H9 (cell line): ENCODE data around the gene TMEM131. TPM values are rescaled to one million over a fixed set of nuclear protein-coding genes. Genes with fewer than 3 reads are reported as not detected.
A peak's percentile ranks its signal among the peaks of the same experiment; 100 is the strongest.

ENCODE experiments used
- DNase-seq: peaks from one replicate; pipeline ENCODE4 v3.0.0-alpha.2; 2017
- H2AFZ ChIP-seq: one replicate; pipeline ENCODE4 v1.6.1; 2013; ENCODE audit warnings: mild to moderate bottlenecking, low read length, control low read depth, moderate library complexity
- H2AK5ac ChIP-seq: 2 replicates; pipeline ENCODE4 v1.6.1; 2013; ENCODE audit warnings: low read length, control low read depth, mixed read lengths; ENCODE audit not compliant: insufficient read length
- H2BK120ac ChIP-seq: one replicate; pipeline ENCODE4 v1.6.1; 2013; ENCODE audit warnings: low read depth, mild to moderate bottlenecking, low read length, control low read depth, inconsistent platforms; ENCODE audit not compliant: poor library complexity, severe bottlenecking
- H2BK12ac ChIP-seq: 2 replicates; pipeline ENCODE4 v1.6.1; 2013; ENCODE audit warnings: low read length, control low read depth, mixed read lengths, low read depth; ENCODE audit not compliant: insufficient read length
- H2BK15ac ChIP-seq: 2 replicates; pipeline ENCODE4 v1.6.1; 2013; ENCODE audit warnings: low read depth, low read length, control low read depth
- H2BK20ac ChIP-seq: one replicate; pipeline ENCODE4 v1.6.1; 2013; ENCODE audit warnings: low read depth, mild to moderate bottlenecking, low read length, control low read depth, inconsistent platforms; ENCODE audit not compliant: poor library complexity, severe bottlenecking
- H2BK5ac ChIP-seq: 2 replicates; pipeline ENCODE4 v1.6.1; 2013; ENCODE audit warnings: low read length, control low read depth, mixed read lengths; ENCODE audit not compliant: insufficient read length
- H3K14ac ChIP-seq: 2 replicates; pipeline ENCODE4 v1.6.1; 2013; ENCODE audit warnings: low read length, control low read depth; ENCODE audit not compliant: insufficient read depth
- H3K18ac ChIP-seq: 2 replicates; pipeline ENCODE4 v1.6.1; 2013; ENCODE audit warnings: low read depth, mild to moderate bottlenecking, mixed read lengths, low read length, control low read depth; ENCODE audit not compliant: insufficient read length
- H3K23ac ChIP-seq: 2 replicates; pipeline ENCODE4 v1.6.1; 2013; ENCODE audit warnings: low read length, control low read depth, mixed read lengths, low read depth; ENCODE audit not compliant: insufficient read length
- H3K23me2 ChIP-seq: 2 replicates; pipeline ENCODE4 v1.6.1; 2013; ENCODE audit warnings: low read depth, mild to moderate bottlenecking, mixed read lengths, low read length, control low read depth; ENCODE audit not compliant: insufficient read length, poor library complexity, severe bottlenecking
- H3K27ac ChIP-seq: 2 replicates; pipeline ENCODE4 v1.5.1; 2013; ENCODE audit warnings: low read length, control low read depth, mixed read lengths, low read depth; ENCODE audit not compliant: insufficient read length
- H3K27me3 ChIP-seq: 2 replicates; pipeline ENCODE4 v1.6.1; 2013; ENCODE audit warnings: low read length, control low read depth, inconsistent platforms; ENCODE audit not compliant: insufficient read depth
- H3K4ac ChIP-seq: 2 replicates; pipeline ENCODE4 v1.6.1; 2013; ENCODE audit warnings: low read depth, mild to moderate bottlenecking, control low read depth, inconsistent platforms, low read length, moderate library complexity
- H3K4me1 ChIP-seq: 2 replicates; pipeline ENCODE4 v1.6.1; 2013; ENCODE audit warnings: low read length, control low read depth, inconsistent platforms; ENCODE audit not compliant: insufficient read depth
- H3K4me2 ChIP-seq: 2 replicates; pipeline ENCODE4 v1.6.1; 2013; ENCODE audit warnings: low read length, control low read depth, mixed read lengths; ENCODE audit not compliant: insufficient read length, insufficient read depth
- H3K56ac ChIP-seq: 2 replicates; pipeline ENCODE4 v1.6.1; 2013; ENCODE audit warnings: low read depth, mild to moderate bottlenecking, mixed read lengths, low read length, control low read depth; ENCODE audit not compliant: insufficient read length
- H3K79me1 ChIP-seq: 2 replicates; pipeline ENCODE4 v1.6.1; 2013; ENCODE audit warnings: low read depth, mild to moderate bottlenecking, moderate library complexity, low read length, control low read depth, inconsistent platforms; ENCODE audit not compliant: insufficient read depth, poor library complexity, severe bottlenecking
- H3K79me2 ChIP-seq: 2 replicates; pipeline ENCODE4 v1.6.1; 2013; ENCODE audit warnings: low read length, control low read depth, inconsistent platforms; ENCODE audit not compliant: insufficient read depth
- H3K9ac ChIP-seq: 2 replicates; pipeline ENCODE4 v1.6.1; 2013; ENCODE audit warnings: low read length, control low read depth, mixed read lengths; ENCODE audit not compliant: insufficient read length; ENCODE audit errors: extremely low read depth
- H3K9me3 ChIP-seq: one replicate; pipeline ENCODE4 v1.6.1; 2013; ENCODE audit warnings: low read depth, low read length, inconsistent platforms; ENCODE audit not compliant: control insufficient read depth
- H3T11ph ChIP-seq: one replicate; pipeline ENCODE4 v1.6.1; 2013; ENCODE audit warnings: mild to moderate bottlenecking, low read length, control low read depth, inconsistent platforms
- H4K20me1 ChIP-seq: one replicate; pipeline ENCODE4 v1.6.1; 2013; ENCODE audit not compliant: control insufficient read depth, insufficient read length, insufficient read depth
- H4K5ac ChIP-seq: 2 replicates; pipeline ENCODE4 v1.6.1; 2013; ENCODE audit warnings: low read depth, mild to moderate bottlenecking, mixed read lengths, low read length, control low read depth; ENCODE audit not compliant: insufficient read length
- H4K8ac ChIP-seq: replicated peaks from 2 replicates; pipeline ENCODE4 v1.6.1; 2013; ENCODE audit warnings: low read length, control low read depth, mixed read lengths, low read depth; ENCODE audit not compliant: insufficient read length
- H4K91ac ChIP-seq: 2 replicates; pipeline ENCODE4 v1.6.1; 2013; ENCODE audit warnings: low read depth, mild to moderate bottlenecking, moderate library complexity, mixed read lengths, low read length, control low read depth; ENCODE audit not compliant: insufficient read length
- H3K27ac Mint-ChIP-seq, 3 experiments: 2 replicates in 2 of 3; 3 replicates in 1 of 3; pipeline ENCODE4 v1.8.0; 2020 to 2021; ENCODE audit warnings: mixed read lengths in 3 of 3, mild to moderate bottlenecking in 1 of 3, moderate library complexity in 1 of 3
- H3K27me3 Mint-ChIP-seq: 2 replicates; pipeline ENCODE4 v1.8.0; 2021; ENCODE audit warnings: low read depth, mild to moderate bottlenecking, moderate library complexity, mixed read lengths
- H3K36me3 Mint-ChIP-seq, 3 experiments: 2 replicates in 2 of 3; 3 replicates in 1 of 3; pipeline ENCODE4 v1.8.0; 2020 to 2021; ENCODE audit warnings: low read depth in 3 of 3, mixed read lengths in 3 of 3; ENCODE audit not compliant: insufficient read depth in 1 of 3
- H3K4me1 Mint-ChIP-seq, 2 experiments: 2 replicates each; pipeline ENCODE4 v1.8.0; 2020; ENCODE audit warnings: mixed read lengths in 2 of 2
- H3K4me3 Mint-ChIP-seq, 2 experiments: 2 replicates in 1 of 2; 3 replicates in 1 of 2; pipeline ENCODE4 v1.8.0; 2020 to 2021; ENCODE audit warnings: mild to moderate bottlenecking in 2 of 2, mixed read lengths in 2 of 2, moderate library complexity in 1 of 2
- H3K9me3 Mint-ChIP-seq, 2 experiments: 2 replicates in 1 of 2; 3 replicates in 1 of 2; pipeline ENCODE4 v1.8.0; 2020; ENCODE audit warnings: mild to moderate bottlenecking in 2 of 2, mixed read lengths in 2 of 2, moderate library complexity in 1 of 2
- WGBS: extraction: QIAGEN DNeasy Blood & Tissue Kit; methylation state at CpG from one replicate; pipeline ENCODE4 v1.1.7; 2013; ENCODE audit warnings: missing lambda C conversion rate, low lambda C conversion rate, mixed read lengths; ENCODE audit not compliant: insufficient read length; ENCODE audit errors: extremely low coverage; 5-methylcytosine and 5-hydroxymethylcytosine counted together
- long read RNA-seq: library from polyadenylated mRNA; unstranded; transcript quantifications from one replicate; pipeline ENCODE4 v2.0.0, GENCODE V29; 2020
- total RNA-seq: library from RNA; stranded (reverse); gene quantifications from 2 replicates; pipeline ENCODE4 v1.2.1, GENCODE V29; 2021
- TF ChIP-seq, protein P1 (sequence below): fragments of 200-600 bp; sonication (generic); conservative IDR thresholded peaks from 3 replicates; pipeline ENCODE4 v1.8.0; 2021; ENCODE audit warnings: antibody characterized with exemption, mild to moderate bottlenecking

TMEM131 gene, protein sequence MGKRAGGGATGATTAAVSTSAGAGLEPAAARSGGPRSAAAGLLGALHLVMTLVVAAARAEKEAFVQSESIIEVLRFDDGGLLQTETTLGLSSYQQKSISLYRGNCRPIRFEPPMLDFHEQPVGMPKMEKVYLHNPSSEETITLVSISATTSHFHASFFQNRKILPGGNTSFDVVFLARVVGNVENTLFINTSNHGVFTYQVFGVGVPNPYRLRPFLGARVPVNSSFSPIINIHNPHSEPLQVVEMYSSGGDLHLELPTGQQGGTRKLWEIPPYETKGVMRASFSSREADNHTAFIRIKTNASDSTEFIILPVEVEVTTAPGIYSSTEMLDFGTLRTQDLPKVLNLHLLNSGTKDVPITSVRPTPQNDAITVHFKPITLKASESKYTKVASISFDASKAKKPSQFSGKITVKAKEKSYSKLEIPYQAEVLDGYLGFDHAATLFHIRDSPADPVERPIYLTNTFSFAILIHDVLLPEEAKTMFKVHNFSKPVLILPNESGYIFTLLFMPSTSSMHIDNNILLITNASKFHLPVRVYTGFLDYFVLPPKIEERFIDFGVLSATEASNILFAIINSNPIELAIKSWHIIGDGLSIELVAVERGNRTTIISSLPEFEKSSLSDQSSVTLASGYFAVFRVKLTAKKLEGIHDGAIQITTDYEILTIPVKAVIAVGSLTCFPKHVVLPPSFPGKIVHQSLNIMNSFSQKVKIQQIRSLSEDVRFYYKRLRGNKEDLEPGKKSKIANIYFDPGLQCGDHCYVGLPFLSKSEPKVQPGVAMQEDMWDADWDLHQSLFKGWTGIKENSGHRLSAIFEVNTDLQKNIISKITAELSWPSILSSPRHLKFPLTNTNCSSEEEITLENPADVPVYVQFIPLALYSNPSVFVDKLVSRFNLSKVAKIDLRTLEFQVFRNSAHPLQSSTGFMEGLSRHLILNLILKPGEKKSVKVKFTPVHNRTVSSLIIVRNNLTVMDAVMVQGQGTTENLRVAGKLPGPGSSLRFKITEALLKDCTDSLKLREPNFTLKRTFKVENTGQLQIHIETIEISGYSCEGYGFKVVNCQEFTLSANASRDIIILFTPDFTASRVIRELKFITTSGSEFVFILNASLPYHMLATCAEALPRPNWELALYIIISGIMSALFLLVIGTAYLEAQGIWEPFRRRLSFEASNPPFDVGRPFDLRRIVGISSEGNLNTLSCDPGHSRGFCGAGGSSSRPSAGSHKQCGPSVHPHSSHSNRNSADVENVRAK (N-terminal part only)
- total RNA-seq, result 20.9 and 22.3 TPM in 2 replicates
- long read RNA-seq, partial matches to known transcripts, result 5 of 8 reads
- long read RNA-seq, other reads (novel, unspliced or antisense), result 3 of 8 reads

DNA sequence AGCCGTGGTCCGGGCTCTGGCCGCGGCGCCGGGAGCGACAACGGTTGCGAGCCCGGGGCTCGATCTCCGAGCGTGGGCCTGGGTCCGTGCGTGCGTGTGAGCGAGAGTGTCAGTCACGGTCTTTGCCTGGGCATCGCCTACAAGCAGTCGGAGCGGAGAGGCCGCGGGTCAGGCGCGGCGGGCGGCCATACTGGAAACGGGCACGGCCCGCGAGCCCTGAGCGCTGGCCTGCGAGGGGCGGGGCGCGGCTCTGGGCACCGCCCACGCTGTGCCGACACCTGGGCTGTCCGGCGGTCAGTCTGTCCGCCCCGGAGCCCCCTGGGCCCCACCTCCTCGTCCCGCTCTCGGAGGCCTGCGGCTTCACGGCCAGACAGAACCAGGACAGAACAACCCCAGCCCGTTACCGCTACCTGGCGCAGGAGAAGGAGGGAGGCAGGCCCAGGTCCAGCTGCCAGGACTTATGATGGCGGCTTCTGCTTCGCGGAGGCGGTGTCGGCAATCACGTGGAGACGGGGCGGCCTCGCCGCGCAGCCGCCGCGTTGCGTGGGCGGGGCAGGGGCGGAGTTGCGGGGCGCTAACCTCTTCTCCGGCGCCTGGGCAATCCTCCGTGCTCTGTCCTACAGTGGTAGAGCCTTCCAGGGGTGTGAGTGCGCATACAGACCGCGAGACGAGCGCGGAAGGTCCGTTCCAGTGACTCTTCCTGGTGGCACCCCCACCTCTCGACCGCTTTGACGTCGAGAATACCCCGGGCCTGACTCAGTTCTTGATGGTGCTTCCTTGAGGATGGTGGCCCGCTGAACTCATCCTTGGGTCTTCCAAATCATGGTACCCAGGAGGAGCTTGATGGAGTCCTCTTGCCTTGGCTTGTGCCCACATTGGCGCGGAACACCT is at the start of gene TMEM131:
TSS of gene TMEM131 (minus strand) at position 215 of the 891 bp plus-strand sequence. CDS start 286 bp downstream, outside the sequence.
- WGBS, result no CpG with 5 or more reads among the region's 88 CpGs
- no peaks in the 10 kb centered on the region for H3K9me3 Mint-ChIP-seq
- H2AFZ ChIP-seq, result no peak within 1 kb of the TSS

More for the DNA sequence above, at the start of gene TMEM131:
- Histone ChIP-seq H2BK120ac (no peak within 1 kb of the TSS), H3K27ac (no peak within 1 kb of the TSS), H4K8ac (no peak within 1 kb of the TSS), H3K4me1 (no peaks in the 10 kb centered on the region; the same call in 1 of the 2 replicates), H3K23me2 (peaks cover 4% of the 10 kb centered on the region), H3T11ph (no peak within 1 kb of the TSS), H2BK15ac (no peak within 1 kb of the TSS), H4K91ac (no peak within 1 kb of the TSS), H3K79me2 (peaks cover 7% of the 10 kb centered on the region; the same call in 1 of the 2 replicates), H3K4me2 (peak within 1 kb of the TSS; percentile 93), H3K23ac (no peak within 1 kb of the TSS), H3K14ac (peak within 1 kb of the TSS; percentile 96), H3K18ac (peak within 1 kb of the TSS; percentile 91), H2BK20ac (no peak within 1 kb of the TSS), H3K9ac (peak within 1 kb of the TSS; percentile 79), H3K9me3 (no peaks in the 10 kb centered on the region), H3K79me1 (peaks cover 2% of the 10 kb centered on the region), H2AK5ac (no peak within 1 kb of the TSS), H2BK12ac (no peak within 1 kb of the TSS), H2BK5ac (no peak within 1 kb of the TSS), H3K27me3 (no peaks in the 10 kb centered on the region), H3K56ac (no peak within 1 kb of the TSS), H4K20me1 (no peaks in the 10 kb centered on the region), H3K4ac (no peak within 1 kb of the TSS), H4K5ac (no peak within 1 kb of the TSS)
- peak within 1 kb of the TSS; percentile 89 to 96 for H3K4me3 Mint-ChIP-seq
- no peaks in the 10 kb centered on the region for H3K36me3 Mint-ChIP-seq
- peak within 1 kb of the TSS in 2 of 3 experiments; percentile 89 to 93; a peak in 5 of 7 replicates for H3K27ac Mint-ChIP-seq
- TF ChIP-seq, protein P1, sequence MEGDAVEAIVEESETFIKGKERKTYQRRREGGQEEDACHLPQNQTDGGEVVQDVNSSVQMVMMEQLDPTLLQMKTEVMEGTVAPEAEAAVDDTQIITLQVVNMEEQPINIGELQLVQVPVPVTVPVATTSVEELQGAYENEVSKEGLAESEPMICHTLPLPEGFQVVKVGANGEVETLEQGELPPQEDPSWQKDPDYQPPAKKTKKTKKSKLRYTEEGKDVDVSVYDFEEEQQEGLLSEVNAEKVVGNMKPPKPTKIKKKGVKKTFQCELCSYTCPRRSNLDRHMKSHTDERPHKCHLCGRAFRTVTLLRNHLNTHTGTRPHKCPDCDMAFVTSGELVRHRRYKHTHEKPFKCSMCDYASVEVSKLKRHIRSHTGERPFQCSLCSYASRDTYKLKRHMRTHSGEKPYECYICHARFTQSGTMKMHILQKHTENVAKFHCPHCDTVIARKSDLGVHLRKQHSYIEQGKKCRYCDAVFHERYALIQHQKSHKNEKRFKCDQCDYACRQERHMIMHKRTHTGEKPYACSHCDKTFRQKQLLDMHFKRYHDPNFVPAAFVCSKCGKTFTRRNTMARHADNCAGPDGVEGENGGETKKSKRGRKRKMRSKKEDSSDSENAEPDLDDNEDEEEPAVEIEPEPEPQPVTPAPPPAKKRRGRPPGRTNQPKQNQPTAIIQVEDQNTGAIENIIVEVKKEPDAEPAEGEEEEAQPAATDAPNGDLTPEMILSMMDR, result no peak
- peak; percentile 95 for DNase-seq
- H3K4me1 Mint-ChIP-seq, result peaks cover 25 to 32% of the 10 kb centered on the region in 2 experiments
- H3K27me3 Mint-ChIP-seq, result peaks cover 3% of the 10 kb centered on the region
